SK-N-MC (cell line): ENCODE measurements around the gene DHRS7B.
"Not testable (repeated sequence)": the region's sequence is repeated elsewhere in the genome, so short reads cannot be mapped to it uniquely, and the experiment has no call there.

Experiments used
- EZH2 ChIP-seq: fragments of 200-600 bp; sonication (generic); IDR thresholded peaks from one replicate; pipeline ENCODE4 v1.6.1; 2017; ENCODE audit warnings: antibody characterized with exemption
- FOXP2 ChIP-seq: optimal IDR thresholded peaks from 2 replicates; pipeline ENCODE3; 2011; ENCODE audit warnings: mild to moderate bottlenecking, moderate library complexity; ENCODE audit not compliant: insufficient read depth; ENCODE audit errors: extremely low read length, control extremely low read depth
- POLR2AphosphoS5 ChIP-seq: IDR thresholded peaks from 2 replicates; pipeline ENCODE4 v1.6.1; 2012; ENCODE audit warnings: mild to moderate bottlenecking, low read depth, low read length, borderline replicate concordance

DNA sequence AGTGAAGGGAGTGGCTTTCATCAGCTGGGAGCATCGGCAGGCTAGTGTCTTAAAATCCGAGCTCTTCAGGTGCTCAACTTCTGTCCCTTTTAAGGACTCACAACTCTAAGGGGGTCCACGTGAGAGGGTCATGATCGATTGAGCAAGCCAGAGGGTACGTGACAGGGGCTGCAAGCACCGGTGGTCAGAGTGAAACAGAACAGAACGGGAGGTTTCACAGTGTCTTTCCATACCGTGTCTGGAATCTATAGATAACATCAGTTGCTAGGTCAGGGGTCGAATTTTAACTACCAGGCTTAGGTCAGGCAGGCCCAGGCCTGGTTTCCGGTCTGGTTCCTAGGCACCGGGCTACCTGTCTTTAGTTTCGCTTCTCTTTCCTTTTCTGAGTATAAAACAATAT lies 15.3 kb downstream of the DHRS7B start:
- not testable (repeated sequence) for TF ChIP-seq EZH2, POLR2AphosphoS5, FOXP2
